Fibroblast of lung (primary cell): ENCODE results near the gene CHD5. TPM values are rescaled to one million over a fixed set of nuclear protein-coding genes. Genes with fewer than 3 reads are reported as not detected.

Source experiments
- DNase-seq, 2 donors: peaks; one replicate each; pipeline versions ENCODE4 v3.0.0 to v3.0.0-alpha.2; 2010; ENCODE audit warnings: low read depth in 2 of 2
- H2AFZ ChIP-seq: 2 replicates; pipeline ENCODE4 v1.5.1; 2012; ENCODE audit warnings: low read length, control low read depth, inconsistent platforms
- H3K27ac ChIP-seq: 2 replicates; pipeline ENCODE4 v1.5.1; 2011; ENCODE audit warnings: low read length, control low read depth; ENCODE audit not compliant: insufficient read depth
- H3K27me3 ChIP-seq: 2 replicates; pipeline ENCODE4 v1.5.1; 2011; ENCODE audit warnings: mild to moderate bottlenecking, low read length; ENCODE audit not compliant: control insufficient read depth, insufficient read depth
- H3K36me3 ChIP-seq: 2 replicates; pipeline ENCODE4 v1.5.1; 2011; ENCODE audit warnings: low read length; ENCODE audit not compliant: control insufficient read depth, insufficient read depth
- H3K4me1 ChIP-seq: 2 replicates; pipeline ENCODE4 v1.5.1; 2011; ENCODE audit warnings: low read length; ENCODE audit not compliant: control insufficient read depth, insufficient read depth; ENCODE audit errors: extremely low read depth
- H3K4me2 ChIP-seq: 2 replicates; pipeline ENCODE4 v1.5.1; 2011; ENCODE audit warnings: low read length, control low read depth; ENCODE audit not compliant: insufficient read depth; ENCODE audit errors: extremely low read depth
- H3K4me3 ChIP-seq, 4 experiments: fragments of 200-600 bp in 1 of 4; sonication (generic) in 1 of 4; replicated peaks in 1 of 4; 2 replicates each; pipeline ENCODE4 v1.5.1; 2011 to 2016; ENCODE audit warnings: low read length in 4 of 4, low read depth in 3 of 4, mild to moderate bottlenecking in 3 of 4, control low read depth in 2 of 4, inconsistent platforms in 1 of 4, mixed read lengths in 1 of 4; ENCODE audit not compliant: insufficient read depth in 1 of 4; ENCODE audit errors: control extremely low read depth in 1 of 4
- H3K79me2 ChIP-seq: 2 replicates; pipeline ENCODE4 v1.5.1; 2012; ENCODE audit warnings: mild to moderate bottlenecking, low read length, inconsistent platforms; ENCODE audit not compliant: control insufficient read depth, insufficient read depth
- H3K9ac ChIP-seq: 2 replicates; pipeline ENCODE4 v1.5.1; 2011; ENCODE audit warnings: mild to moderate bottlenecking, low read length, control low read depth; ENCODE audit not compliant: insufficient read depth
- H3K9me3 ChIP-seq: 2 replicates; pipeline ENCODE4 v1.5.1; 2012; ENCODE audit warnings: low read depth, low read length; ENCODE audit not compliant: control insufficient read depth, insufficient read depth
- H4K20me1 ChIP-seq: 2 replicates; pipeline ENCODE4 v1.5.1; 2011; ENCODE audit warnings: low read length; ENCODE audit not compliant: control insufficient read depth, insufficient read depth; ENCODE audit errors: extremely low read depth
- EZH2 ChIP-seq: IDR thresholded peaks from 2 replicates; pipeline ENCODE4 v1.5.1; 2012; ENCODE audit warnings: low read length, control low read depth, mild to moderate bottlenecking; ENCODE audit errors: missing control alignments
- polyA plus RNA-seq, 2 donors: library from polyadenylated mRNA; depleted of rRNA in 1 of 2; stranded (reverse) in 1 of 2; unstranded in 1 of 2; fragments of >200 nt; gene quantifications; 2 replicates each; pipeline ENCODE4 v1.2.1, GENCODE V29; 2011 to 2012; ENCODE audit warnings: missing spikeins in 1 of 2
- total RNA-seq: library from RNA; depleted of rRNA; stranded (reverse); fragments of >200 nt; gene quantifications from 2 replicates; pipeline ENCODE4 v1.2.1, GENCODE V29; 2014
- TF ChIP-seq, protein P1 (sequence below), 2 donors: IDR thresholded peaks in 1 of 2; conservative IDR thresholded peaks in 1 of 2; 1 replicate in 1 of 2; 2 replicates in 1 of 2; pipeline ENCODE4 v1.5.1; 2011 to 2012; ENCODE audit warnings: low read length in 2 of 2, control low read depth in 1 of 2, inconsistent platforms in 1 of 2, low read depth in 1 of 2, mild to moderate bottlenecking in 1 of 2

The CHD5 gene
- total and polyA plus RNA-seq, 2 donors (not counting 1 experiment from before 2014, with no cell fraction given): under 0.01 to 0.01 TPM

DNA sequence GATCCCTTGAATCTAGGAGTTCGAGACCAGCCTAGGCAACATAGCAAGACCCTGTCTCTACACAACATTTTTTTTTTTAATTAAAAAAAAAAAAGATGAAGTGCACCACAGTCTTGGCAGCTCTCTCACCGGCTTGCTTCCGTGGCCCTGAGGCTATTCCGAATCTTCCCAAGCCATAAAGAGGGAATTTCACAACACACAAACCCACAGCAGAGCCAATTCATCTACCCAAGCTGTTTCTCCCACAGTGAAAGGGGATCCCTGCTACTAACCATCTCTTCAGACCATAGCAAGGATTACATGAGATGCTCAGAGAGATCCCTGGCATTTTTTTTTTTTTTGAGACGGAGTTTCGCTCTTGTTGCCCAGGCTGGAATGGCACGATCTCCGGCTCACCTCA lies 8.3 kb upstream of the CHD5 start:
- no peaks in the 10 kb centered on the region for H3K27me3 ChIP-seq
- no peak overlapping the region for H3K4me2 ChIP-seq
- H2AFZ ChIP-seq: no peak overlapping the region
- H3K4me1 ChIP-seq: peaks cover 6% of the 10 kb centered on the region
- H3K36me3 ChIP-seq: peaks cover 8% of the 10 kb centered on the region
- no peak for DNase-seq
- H3K27ac ChIP-seq: no peak overlapping the region
- TF ChIP-seq EZH2: no peak
- TF ChIP-seq, protein P1, sequence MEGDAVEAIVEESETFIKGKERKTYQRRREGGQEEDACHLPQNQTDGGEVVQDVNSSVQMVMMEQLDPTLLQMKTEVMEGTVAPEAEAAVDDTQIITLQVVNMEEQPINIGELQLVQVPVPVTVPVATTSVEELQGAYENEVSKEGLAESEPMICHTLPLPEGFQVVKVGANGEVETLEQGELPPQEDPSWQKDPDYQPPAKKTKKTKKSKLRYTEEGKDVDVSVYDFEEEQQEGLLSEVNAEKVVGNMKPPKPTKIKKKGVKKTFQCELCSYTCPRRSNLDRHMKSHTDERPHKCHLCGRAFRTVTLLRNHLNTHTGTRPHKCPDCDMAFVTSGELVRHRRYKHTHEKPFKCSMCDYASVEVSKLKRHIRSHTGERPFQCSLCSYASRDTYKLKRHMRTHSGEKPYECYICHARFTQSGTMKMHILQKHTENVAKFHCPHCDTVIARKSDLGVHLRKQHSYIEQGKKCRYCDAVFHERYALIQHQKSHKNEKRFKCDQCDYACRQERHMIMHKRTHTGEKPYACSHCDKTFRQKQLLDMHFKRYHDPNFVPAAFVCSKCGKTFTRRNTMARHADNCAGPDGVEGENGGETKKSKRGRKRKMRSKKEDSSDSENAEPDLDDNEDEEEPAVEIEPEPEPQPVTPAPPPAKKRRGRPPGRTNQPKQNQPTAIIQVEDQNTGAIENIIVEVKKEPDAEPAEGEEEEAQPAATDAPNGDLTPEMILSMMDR (conservative IDR thresholded peaks at IDR 0.05 in 1 of 2, IDR thresholded peaks at IDR 0.05 in 1 of 2; ENCODE audit: low read depth in 1 of 2, low read length in 2 of 2): no peak
- H4K20me1 ChIP-seq: no peaks in the 10 kb centered on the region
- H3K79me2 ChIP-seq: peaks cover 34% of the 10 kb centered on the region
- no peak overlapping the region for H3K4me3 ChIP-seq
- no peak overlapping the region for H3K9ac ChIP-seq
- H3K9me3 ChIP-seq: no peaks in the 10 kb centered on the region

DNA sequence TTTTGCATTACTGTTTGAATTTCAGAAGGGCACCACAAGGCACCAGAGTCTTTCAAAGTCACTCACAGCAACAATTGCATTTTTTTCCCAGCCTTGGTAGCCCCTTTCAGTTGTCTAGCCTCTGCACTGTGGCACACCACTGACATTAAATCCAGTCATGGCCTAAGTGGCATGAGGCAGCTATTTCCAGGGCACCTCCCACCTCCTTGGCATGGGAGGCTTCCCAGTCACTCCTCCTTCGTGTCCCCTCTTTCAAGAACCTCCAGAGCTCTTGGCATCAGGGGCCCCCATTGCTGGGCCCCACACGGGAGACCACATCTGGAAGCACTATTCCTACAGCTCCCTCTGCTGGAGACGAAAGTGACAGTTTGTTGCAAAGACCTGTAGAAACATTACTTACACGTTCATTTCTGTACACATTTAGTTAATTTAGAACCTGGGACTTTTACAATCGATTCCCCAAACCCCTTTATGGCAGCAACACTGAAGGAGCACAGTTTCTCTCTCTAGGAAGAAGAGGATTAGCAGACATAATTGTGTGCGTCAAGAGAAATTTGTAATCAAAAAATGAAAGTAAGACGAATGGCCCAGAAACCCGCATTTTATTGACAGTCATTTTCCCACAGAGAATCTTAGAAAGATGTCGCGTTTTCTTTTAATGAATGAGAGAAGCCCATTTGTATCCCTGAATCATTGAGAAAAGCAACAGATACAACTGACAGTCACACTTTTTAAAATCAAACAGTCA lies 5.7 kb upstream of the CHD5 start:
- peak; percentile 32 to 52 for DNase-seq
- Histone ChIP-seq H3K36me3 (peaks cover 8% of the 10 kb centered on the region), H3K9me3 (no peaks in the 10 kb centered on the region), H3K4me1 (peaks cover 6% of the 10 kb centered on the region), H3K27ac (peak overlapping the region; percentile 32), H3K27me3 (peaks cover 2% of the 10 kb centered on the region), H3K4me2 (peak overlapping the region; percentile 35), H3K4me3 (no peak overlapping the region), H2AFZ (no peak overlapping the region), H3K9ac (no peak overlapping the region), H4K20me1 (no peaks in the 10 kb centered on the region), H3K79me2 (peaks cover 27% of the 10 kb centered on the region)
- TF ChIP-seq, protein P1 (conservative IDR thresholded peaks at IDR 0.05 in 1 of 2, IDR thresholded peaks at IDR 0.05 in 1 of 2; ENCODE audit: low read depth in 1 of 2, low read length in 2 of 2): peak; percentile 23 to 59
- TF ChIP-seq EZH2: no peak

DNA sequence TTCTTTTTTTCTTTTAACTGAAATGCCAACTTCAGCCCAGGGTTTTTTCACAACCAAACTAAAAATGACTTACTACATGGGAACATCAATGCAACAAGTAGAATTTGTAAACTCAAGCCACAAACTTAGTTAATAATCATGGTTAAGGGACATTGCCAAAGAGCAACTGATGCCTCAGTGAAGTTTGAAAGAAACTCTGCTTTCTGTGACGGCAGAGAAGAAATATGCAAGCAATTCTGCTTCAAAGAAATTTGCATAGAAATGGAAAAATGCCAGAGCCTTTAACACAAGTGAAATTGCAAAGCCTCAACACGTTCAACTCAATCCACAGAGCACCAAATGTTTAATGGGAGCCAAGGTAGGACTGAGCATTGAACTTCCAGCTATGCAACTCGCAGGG lies 5.0 kb upstream of the CHD5 start:
- no peak for TF ChIP-seq EZH2
- TF ChIP-seq, protein P1 (conservative IDR thresholded peaks at IDR 0.05 in 1 of 2, IDR thresholded peaks at IDR 0.05 in 1 of 2; ENCODE audit: low read depth in 1 of 2, low read length in 2 of 2): no peak
- peaks cover 6% of the 10 kb centered on the region for H3K27me3 ChIP-seq
- no peak overlapping the region for H3K4me3 ChIP-seq
- H4K20me1 ChIP-seq: no peaks in the 10 kb centered on the region
- peak overlapping the region; percentile 32 for H3K27ac ChIP-seq
- H3K9me3 ChIP-seq: no peaks in the 10 kb centered on the region
- H3K4me2 ChIP-seq: peak overlapping the region; percentile 15
- peaks cover 22% of the 10 kb centered on the region for H3K79me2 ChIP-seq
- DNase-seq: peak; percentile 76 to 86
- H3K9ac ChIP-seq: no peak overlapping the region
- no peak overlapping the region for H2AFZ ChIP-seq
- peaks cover 6% of the 10 kb centered on the region for H3K4me1 ChIP-seq
- H3K36me3 ChIP-seq: peaks cover 5% of the 10 kb centered on the region
